Psoas muscle (tissue), 8 donors: ENCODE data around the gene COG2. TPM values are rescaled to one million over a fixed set of nuclear protein-coding genes. Genes with fewer than 3 reads are reported as not detected.

Source experiments
- ATAC-seq, 4 donors: fragments of 200-7000 bp; cut with Tn5 transposase; one replicate each; pipeline ENCODE4 v1.9.1; 2020; ENCODE audit warnings: moderate library complexity in 3 of 4, mild to moderate bottlenecking in 2 of 4
- DNase-seq, 2 donors: peaks; one replicate each; pipeline ENCODE4 v3.0.0-alpha.2; 2020
- H3K27ac ChIP-seq: fragments of 200-600 bp; one replicate; pipeline ENCODE4 v1.8.0; 2022
- H3K27me3 ChIP-seq, 3 donors: fragments of 200-600 bp in 1 of 3; one replicate each; pipeline versions ENCODE4 v1.6.1 to v1.8.0; 2013 to 2022; ENCODE audit warnings: low read length in 2 of 3, mild to moderate bottlenecking in 2 of 3, moderate library complexity in 1 of 3; ENCODE audit not compliant: insufficient read depth in 3 of 3
- H3K36me3 ChIP-seq, 2 donors: fragments of 200-600 bp in 1 of 2; one replicate each; pipeline versions ENCODE4 v1.6.1 to v1.8.0; 2013 to 2022; ENCODE audit warnings: low read depth in 1 of 2, mild to moderate bottlenecking in 1 of 2, moderate library complexity in 1 of 2; ENCODE audit not compliant: insufficient read depth in 1 of 2
- H3K4me1 ChIP-seq: fragments of 200-600 bp; one replicate; pipeline ENCODE4 v1.8.0; 2022
- H3K4me3 ChIP-seq: fragments of 200-600 bp; one replicate; pipeline ENCODE4 v1.8.0; 2022; ENCODE audit warnings: mild to moderate bottlenecking
- H3K9me3 ChIP-seq: fragments of 200-600 bp; one replicate; pipeline ENCODE4 v1.8.0; 2022
- WGBS, 3 donors: extraction: QIAGEN DNeasy Blood & Tissue Kit; methylation state at CpG; one replicate each; pipeline versions ENCODE4 v1.1.6 to v1.1.7; 2013; 5-methylcytosine and 5-hydroxymethylcytosine counted together
- intact Hi-C, 2 donors: fragments of 100-400 bp; cut with DNase I; formaldehyde crosslinking; loops; one replicate each; pipeline versions ENCODE4 v1.11.0 to v1.14.2; 2022
- polyA plus RNA-seq, 3 donors: library from polyadenylated mRNA; stranded (reverse); fragments of 200-250 nt; gene quantifications; one replicate each; pipeline ENCODE4 v1.2.3, GENCODE V29; 2013
- total RNA-seq, 4 donors: library from RNA; stranded (reverse); fragmentation: NEBNext Ultra II Directional in 2 of 4; extraction: Animal tissue kit (Norgen Biotek cat#: 25700) in 2 of 4; gene quantifications; one replicate each; pipeline versions ENCODE4 v1.2.1 to v1.2.4, GENCODE V29; 2021 to 2023
- TF ChIP-seq, protein P1 (sequence below): fragments of 200-600 bp; IDR thresholded peaks from one replicate; pipeline ENCODE4 v1.8.0; 2022; ENCODE audit warnings: antibody characterized with exemption
- donor health status: healthy with polysubstance abuse.
- donor health status: DM: no; HTN: no; CAD: no; lungs with moderate emphysema.
- donor health status: Bipolar disorder and iron deficiency.
- donor health status: healthy.
- donor health status: DM: yes; HTN: yes; CAD: no.
- donor health status: DM: no; HTN: no; CAD: no.
- donor health status: DM: no; HTN: no; CAD: no.
- donor health status: DM: yes; HTN: yes; CAD: no.

The COG2 gene
- total and polyA plus RNA-seq, 7 donors: 11.9 to 30.5 (median 21.3) TPM

DNA sequence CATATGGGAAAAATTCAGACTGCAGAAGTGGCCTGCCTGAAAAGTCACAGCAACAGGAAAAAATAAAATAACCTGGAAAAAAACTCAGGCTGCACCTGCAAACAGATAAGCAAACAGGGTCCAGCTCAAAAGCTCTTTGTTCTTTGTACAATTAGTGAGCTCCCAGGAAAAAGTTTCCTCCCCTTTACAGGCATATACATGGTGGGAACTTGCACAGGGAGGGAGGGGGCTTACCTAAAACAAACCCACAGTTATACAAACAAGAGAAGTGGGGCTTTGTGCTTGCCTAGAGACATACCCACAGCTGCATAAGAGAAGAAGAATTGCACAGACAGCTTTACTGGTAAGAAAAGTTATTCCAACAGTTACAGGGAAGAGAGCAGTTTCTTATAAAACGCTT, 31.7 kb upstream of the COG2 start:
- Histone ChIP-seq H3K36me3 (no peaks in the 10 kb centered on the region), H3K4me3 (no peak overlapping the region), H3K27ac (no peak overlapping the region), H3K27me3 (no peaks in the 10 kb centered on the region), H3K9me3 (no peaks in the 10 kb centered on the region), H3K4me1 (no peaks in the 10 kb centered on the region)
- DNase-seq (no peak), ATAC-seq (no peak)
- intact Hi-C loops: no loop called here
- TF ChIP-seq, protein P1, sequence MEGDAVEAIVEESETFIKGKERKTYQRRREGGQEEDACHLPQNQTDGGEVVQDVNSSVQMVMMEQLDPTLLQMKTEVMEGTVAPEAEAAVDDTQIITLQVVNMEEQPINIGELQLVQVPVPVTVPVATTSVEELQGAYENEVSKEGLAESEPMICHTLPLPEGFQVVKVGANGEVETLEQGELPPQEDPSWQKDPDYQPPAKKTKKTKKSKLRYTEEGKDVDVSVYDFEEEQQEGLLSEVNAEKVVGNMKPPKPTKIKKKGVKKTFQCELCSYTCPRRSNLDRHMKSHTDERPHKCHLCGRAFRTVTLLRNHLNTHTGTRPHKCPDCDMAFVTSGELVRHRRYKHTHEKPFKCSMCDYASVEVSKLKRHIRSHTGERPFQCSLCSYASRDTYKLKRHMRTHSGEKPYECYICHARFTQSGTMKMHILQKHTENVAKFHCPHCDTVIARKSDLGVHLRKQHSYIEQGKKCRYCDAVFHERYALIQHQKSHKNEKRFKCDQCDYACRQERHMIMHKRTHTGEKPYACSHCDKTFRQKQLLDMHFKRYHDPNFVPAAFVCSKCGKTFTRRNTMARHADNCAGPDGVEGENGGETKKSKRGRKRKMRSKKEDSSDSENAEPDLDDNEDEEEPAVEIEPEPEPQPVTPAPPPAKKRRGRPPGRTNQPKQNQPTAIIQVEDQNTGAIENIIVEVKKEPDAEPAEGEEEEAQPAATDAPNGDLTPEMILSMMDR: no peak
- WGBS, 3 donors: 46 to 49% (median 47%) methylated on average over 1 of the region's 1 CpG

DNA sequence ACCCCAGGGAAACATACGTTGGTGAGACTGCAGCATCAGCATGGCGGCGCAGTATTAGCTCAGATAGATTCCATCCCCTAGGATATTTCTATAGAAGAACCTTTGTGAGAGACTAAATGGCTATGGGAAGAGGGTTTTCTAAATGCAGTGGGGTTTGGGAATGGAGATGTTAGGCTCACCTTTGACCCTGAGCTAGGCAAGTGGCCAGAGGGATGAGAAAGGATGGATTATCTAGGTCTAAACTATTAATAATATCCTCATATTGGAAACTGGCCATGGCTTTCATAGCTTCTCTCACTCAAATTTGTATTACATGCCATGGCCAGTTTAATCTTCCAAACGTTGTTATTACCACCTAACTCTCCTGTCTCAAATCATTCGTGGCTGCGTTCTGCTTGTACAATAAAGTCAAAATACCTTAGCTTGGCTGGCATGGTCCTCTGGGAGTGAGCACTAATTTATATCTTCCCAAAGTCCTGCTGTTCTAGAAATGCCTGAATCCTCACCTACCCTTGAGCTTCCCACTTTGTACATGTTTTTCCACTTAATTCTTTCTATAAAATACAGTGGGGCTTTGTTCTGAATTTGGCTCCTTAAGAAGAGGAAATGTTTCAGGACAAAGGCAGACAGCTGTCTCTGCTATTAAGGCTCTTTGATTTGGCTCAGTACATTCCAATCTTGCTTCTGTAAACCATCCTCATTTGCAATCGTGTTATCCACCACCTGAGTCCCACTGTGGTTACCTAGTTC, 31.0 kb upstream of the COG2 start:
- WGBS, 3 donors: 37 to 41% (median 37%) methylated on average over 7 of the region's 7 CpGs
- H3K4me3 ChIP-seq: no peak overlapping the region
- TF ChIP-seq, protein P1: no peak
- H3K27ac ChIP-seq: no peak overlapping the region
- DNase-seq (no peak), ATAC-seq (no peak)
- no peaks in the 10 kb centered on the region for H3K9me3 ChIP-seq
- no peaks in the 10 kb centered on the region for H3K27me3 ChIP-seq
- intact Hi-C loops: no loop called here
- H3K36me3 ChIP-seq: no peaks in the 10 kb centered on the region
- no peaks in the 10 kb centered on the region for H3K4me1 ChIP-seq

DNA sequence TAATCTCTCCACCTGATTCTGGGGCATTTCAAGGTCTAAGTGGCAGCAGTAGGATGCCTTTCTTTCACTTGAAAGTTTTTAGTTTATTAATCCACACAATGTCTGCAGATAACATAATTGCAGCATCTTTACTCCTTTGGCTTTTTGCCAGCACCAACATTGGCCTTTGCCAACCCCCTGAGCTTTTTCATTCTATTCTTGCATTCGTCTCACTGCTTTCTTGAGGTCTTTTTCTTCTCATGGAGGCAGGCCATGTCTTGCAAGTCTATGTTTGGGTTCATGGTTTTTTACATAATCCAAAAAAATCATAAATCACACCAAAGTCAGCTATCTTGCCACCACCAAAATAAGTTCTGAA, 30.4 kb upstream of the COG2 start:
- ATAC-seq (no peak), DNase-seq (no peak)
- Histone ChIP-seq H3K27ac (no peak overlapping the region), H3K36me3 (no peaks in the 10 kb centered on the region), H3K9me3 (no peaks in the 10 kb centered on the region), H3K4me3 (no peak overlapping the region), H3K27me3 (no peaks in the 10 kb centered on the region), H3K4me1 (no peaks in the 10 kb centered on the region)
- WGBS, 3 donors: 8 to 30% (median 11%) methylated on average over 1 of the region's 1 CpG
- intact Hi-C loops: no loop called here
- TF ChIP-seq, protein P1: no peak

DNA sequence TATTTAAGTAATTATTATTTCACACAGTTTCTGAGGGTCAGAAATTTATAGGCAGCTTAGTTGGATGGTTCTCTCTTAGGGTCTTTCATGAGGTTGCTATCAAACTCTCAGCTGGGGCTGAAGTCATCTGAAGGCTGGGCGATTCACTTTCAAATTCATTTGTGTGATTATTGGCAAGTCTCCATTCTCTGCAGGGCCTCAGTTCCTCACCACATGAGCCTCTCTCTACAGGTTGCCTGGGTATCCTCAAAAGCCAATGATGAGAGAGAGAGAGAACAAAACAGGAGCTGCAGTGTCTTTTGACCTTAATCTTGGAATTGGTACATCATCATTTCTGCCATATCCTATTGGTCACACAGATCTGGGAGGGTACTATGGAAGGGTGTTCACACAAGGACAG, 29.6 kb upstream of the COG2 start:
- Histone ChIP-seq H3K27ac (no peak overlapping the region), H3K4me3 (no peak overlapping the region), H3K27me3 (no peaks in the 10 kb centered on the region), H3K9me3 (no peaks in the 10 kb centered on the region), H3K36me3 (no peaks in the 10 kb centered on the region), H3K4me1 (no peaks in the 10 kb centered on the region)
- no peak for ATAC-seq
- no peak for DNase-seq
- intact Hi-C loops: no loop called here
- WGBS, 3 donors: 74 to 83% (median 75%) methylated on average over 1 of the region's 1 CpG
- TF ChIP-seq, protein P1: no peak

DNA sequence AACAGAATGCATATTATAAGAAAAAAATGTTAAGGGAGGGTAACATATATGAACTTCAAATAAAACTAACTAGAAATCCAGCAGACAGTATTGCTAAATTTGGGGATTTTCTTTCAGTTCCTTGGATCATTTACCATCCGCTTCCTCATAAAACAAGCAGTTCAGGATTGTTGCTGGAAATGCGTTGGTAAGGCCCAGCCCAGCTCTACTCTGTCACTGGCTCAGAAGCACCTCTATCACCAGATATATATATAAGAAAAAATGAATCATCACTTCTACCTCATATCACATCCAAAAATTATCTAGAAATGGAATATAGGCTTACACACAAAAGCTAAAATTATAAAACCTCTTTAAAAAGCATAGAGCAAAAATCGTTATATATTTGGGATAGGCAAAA, 28.2 kb upstream of the COG2 start:
- no peaks in the 10 kb centered on the region for H3K9me3 ChIP-seq
- TF ChIP-seq, protein P1: no peak
- intact Hi-C loops: no loop called here
- no peaks in the 10 kb centered on the region for H3K4me1 ChIP-seq
- H3K27ac ChIP-seq: no peak overlapping the region
- H3K4me3 ChIP-seq: no peak overlapping the region
- WGBS, 3 donors: 94 to 99% (median 96%) methylated on average over 3 of the region's 3 CpGs
- H3K27me3 ChIP-seq: no peaks in the 10 kb centered on the region
- H3K36me3 ChIP-seq: no peaks in the 10 kb centered on the region
- ATAC-seq (no peak), DNase-seq (no peak)
